Vagina (tissue), 2 donors: ENCODE results near the gene GADD45A. TPM values are rescaled to one million over a fixed set of nuclear protein-coding genes. Genes with fewer than 3 reads are reported as not detected.

Source experiments
- DNase-seq, 2 donors: peaks; one replicate each; pipeline ENCODE4 v3.0.0-alpha.2; 2017; ENCODE audit errors: extremely low spot score in 2 of 2
- H3K27ac ChIP-seq: fragments of 200-600 bp; sonication (generic); one replicate; pipeline ENCODE4 v1.5.1; 2019
- H3K27me3 ChIP-seq: fragments of 200-600 bp; sonication (generic); one replicate; pipeline ENCODE4 v1.5.1; 2019
- H3K36me3 ChIP-seq, 2 donors: fragments of 200-600 bp; sonication (generic); one replicate each; pipeline ENCODE4 v1.5.1; 2017 to 2019
- H3K4me1 ChIP-seq: fragments of 200-600 bp; sonication (generic); one replicate; pipeline ENCODE4 v1.5.1; 2019
- H3K4me3 ChIP-seq, 2 donors: fragments of 200-600 bp; sonication (generic); 1 replicate in 1 of 2; 2 replicates in 1 of 2; pipeline ENCODE4 v1.5.1; 2016 to 2019
- H3K9me3 ChIP-seq: fragments of 200-600 bp; sonication (generic); one replicate; pipeline ENCODE4 v1.5.1; 2019
- CTCF ChIP-seq, 3 experiments: fragments of 450-650 bp in 2 of 3; fragments of 200-600 bp in 1 of 3; sonication (generic) in 1 of 3; IDR thresholded peaks; one replicate each; pipeline ENCODE4 v1.5.1; 2017 to 2019; ENCODE audit warnings: antibody characterized with exemption in 3 of 3, mild to moderate bottlenecking in 2 of 3, moderate library complexity in 2 of 3
- POLR2A ChIP-seq, 2 donors: fragments of 450-650 bp; IDR thresholded peaks; one replicate each; pipeline ENCODE4 v1.6.1; 2017; ENCODE audit warnings: antibody characterized with exemption in 2 of 2, mild to moderate bottlenecking in 2 of 2, moderate library complexity in 2 of 2
- POLR2AphosphoS5 ChIP-seq, 2 donors: sonication (generic); formaldehyde crosslinking; IDR thresholded peaks; one replicate each; pipeline ENCODE4 v1.9.0; 2017; ENCODE audit warnings: antibody characterized with exemption in 2 of 2, mild to moderate bottlenecking in 2 of 2, low read depth in 1 of 2; ENCODE audit not compliant: insufficient read depth in 1 of 2
- intact Hi-C: fragments of 100-400 bp; cut with DNase I; formaldehyde crosslinking; loops from one replicate; pipeline ENCODE4 v1.15.1; 2023
- total RNA-seq: library from RNA; depleted of rRNA; stranded (reverse); fragments of >200 nt; gene quantifications from one replicate; pipeline ENCODE4 v1.2.3, GENCODE V29; 2016

GADD45A gene
- total RNA-seq, 1 donor from 2014 or later = 44.4 TPM

GRCh38 chr1:67690018-67690363, 5.0 kb downstream of the GADD45A start:
- H3K27ac ChIP-seq = no peak overlapping the region
- no peak for DNase-seq
- intact Hi-C loops = no loop called here

GRCh38 chr1:67690411-67690810, 5.4 kb downstream of the GADD45A start:
- Histone ChIP-seq H3K27me3 (no peaks in the 10 kb centered on the region), H3K4me1 (peaks cover 10% of the 10 kb centered on the region), H3K36me3 (peaks cover 0 to 20% of the 10 kb centered on the region in 2 donors), H3K9me3 (no peaks in the 10 kb centered on the region), H3K27ac (no peak overlapping the region), H3K4me3 (no peak overlapping the region)
- TF ChIP-seq CTCF (IDR thresholded peaks at IDR 0.05) (no peak), POLR2AphosphoS5 (IDR thresholded peaks at IDR 0.05; ENCODE audit: insufficient read depth in 1 of 2, low read depth in 1 of 2) (no peak), POLR2A (IDR thresholded peaks at IDR 0.05) (no peak)
- DNase-seq = no peak
- intact Hi-C loops = no loop called here

More at GRCh38 chr1:67690018-67690363, 5.0 kb downstream of the GADD45A start:
- H3K4me1 ChIP-seq = peaks cover 10% of the 10 kb centered on the region
- H3K4me3 ChIP-seq = no peak overlapping the region
- TF ChIP-seq POLR2A (IDR thresholded peaks at IDR 0.05) (no peak), CTCF (IDR thresholded peaks at IDR 0.05) (no peak), POLR2AphosphoS5 (IDR thresholded peaks at IDR 0.05; ENCODE audit: insufficient read depth in 1 of 2, low read depth in 1 of 2) (no peak)
- peaks cover 0 to 20% of the 10 kb centered on the region in 2 donors for H3K36me3 ChIP-seq
- H3K9me3 ChIP-seq = no peaks in the 10 kb centered on the region
- H3K27me3 ChIP-seq = no peaks in the 10 kb centered on the region

- H3K36me3 ChIP-seq = peaks cover 0 to 20% of the 10 kb centered on the region in 2 donors
- no peak for TF ChIP-seq POLR2A (IDR thresholded peaks at IDR 0.05)
- TF ChIP-seq CTCF (IDR thresholded peaks at IDR 0.05) = no peak
- no peak for TF ChIP-seq POLR2AphosphoS5 (IDR thresholded peaks at IDR 0.05; ENCODE audit: insufficient read depth in 1 of 2, low read depth in 1 of 2)
- H3K27me3 ChIP-seq = no peaks in the 10 kb centered on the region
- no peaks in the 10 kb centered on the region for H3K9me3 ChIP-seq
- H3K27ac ChIP-seq = no peak overlapping the region
- peaks cover 10% of the 10 kb centered on the region for H3K4me1 ChIP-seq
- no peak overlapping the region for H3K4me3 ChIP-seq
- intact Hi-C loops = no loop called here
- no peak for DNase-seq
These were observed 6.7 kb downstream of the GADD45A start for GRCh38 chr1:67691712-67692111.

- Histone ChIP-seq H3K36me3 (no peaks in the 10 kb centered on the region), H3K27ac (no peak overlapping the region), H3K4me1 (no peaks in the 10 kb centered on the region), H3K9me3 (no peaks in the 10 kb centered on the region), H3K4me3 (no peak overlapping the region), H3K27me3 (no peaks in the 10 kb centered on the region)
- intact Hi-C loops = no loop called here
- TF ChIP-seq POLR2A (IDR thresholded peaks at IDR 0.05) (no peak), CTCF (IDR thresholded peaks at IDR 0.05) (no peak), POLR2AphosphoS5 (IDR thresholded peaks at IDR 0.05; ENCODE audit: insufficient read depth in 1 of 2, low read depth in 1 of 2) (no peak)
- DNase-seq = no peak
These were observed 11.0 kb downstream of the GADD45A start for GRCh38 chr1:67695963-67696362.

GRCh38 chr1:67696708-67697107, 11.7 kb downstream of the GADD45A start:
- DNase-seq = no peak
- Histone ChIP-seq H3K27me3 (no peaks in the 10 kb centered on the region), H3K4me3 (no peak overlapping the region), H3K4me1 (no peaks in the 10 kb centered on the region), H3K9me3 (no peaks in the 10 kb centered on the region), H3K27ac (no peak overlapping the region), H3K36me3 (no peaks in the 10 kb centered on the region)
- intact Hi-C loops = no loop called here
- TF ChIP-seq CTCF (IDR thresholded peaks at IDR 0.05) (no peak), POLR2AphosphoS5 (IDR thresholded peaks at IDR 0.05; ENCODE audit: insufficient read depth in 1 of 2, low read depth in 1 of 2) (no peak), POLR2A (IDR thresholded peaks at IDR 0.05) (no peak)
